GM12878 (cell line): ENCODE data around the gene CNOT8.

Source experiments
- ATF7 ChIP-seq: fragments of 450-650 bp; IDR thresholded peaks from 2 replicates; pipeline ENCODE4 v1.6.1; 2016; ENCODE audit warnings: low read depth, mild to moderate bottlenecking
- CBFB ChIP-seq: IDR thresholded peaks from 2 replicates; pipeline ENCODE4 v1.6.1; 2016; ENCODE audit warnings: antibody characterized with exemption, low read depth
- CBX5 ChIP-seq: sonication (generic); IDR thresholded peaks from 2 replicates; pipeline ENCODE4 v1.6.1; 2016; ENCODE audit warnings: low read depth, moderate library complexity, mild to moderate bottlenecking, inconsistent platforms
- E2F8 ChIP-seq: fragments of 450-650 bp; IDR thresholded peaks from 2 replicates; pipeline ENCODE4 v1.6.1; 2018; ENCODE audit warnings: mild to moderate bottlenecking, low read depth, moderate library complexity; ENCODE audit not compliant: partially characterized antibody
- NR2C1 ChIP-seq: fragments of 450-650 bp; IDR thresholded peaks from 2 replicates; pipeline ENCODE4 v1.6.1; 2017; ENCODE audit warnings: antibody characterized with exemption, mild to moderate bottlenecking, moderate library complexity
- SMC3 ChIP-seq: IDR thresholded peaks from 2 replicates; pipeline ENCODE4 v1.6.1; 2011; ENCODE audit warnings: low read length, improper control_type of control experiment, borderline replicate concordance
- SPI1 ChIP-seq: IDR thresholded peaks from 2 replicates; pipeline ENCODE4 v1.6.1; 2011; ENCODE audit warnings: low read depth, mild to moderate bottlenecking, low read length, moderate library complexity, borderline replicate concordance; ENCODE audit not compliant: insufficient read depth
- YBX1 ChIP-seq: fragments of 450-650 bp; IDR thresholded peaks from 2 replicates; pipeline ENCODE4 v1.6.1; 2016; ENCODE audit warnings: antibody characterized with exemption
- TF ChIP-seq, protein P1 (sequence below), 3 experiments: IDR thresholded peaks in 2 of 3; conservative IDR thresholded peaks in 1 of 3; 2 replicates each; pipeline ENCODE4 v1.5.1; 2011; ENCODE audit warnings: low read depth in 3 of 3, low read length in 3 of 3, mild to moderate bottlenecking in 3 of 3, control low read depth in 2 of 3, moderate library complexity in 2 of 3, inconsistent platforms in 1 of 3, mixed read lengths in 1 of 3; ENCODE audit not compliant: control insufficient read depth in 2 of 3, insufficient read depth in 1 of 3; ENCODE audit errors: extremely low read depth in 1 of 3

- no peak for TF ChIP-seq NR2C1
- TF ChIP-seq CBFB: no peak
- no peak for TF ChIP-seq CBX5
- TF ChIP-seq SPI1: no peak
- TF ChIP-seq SMC3: no peak
- TF ChIP-seq, protein P1, sequence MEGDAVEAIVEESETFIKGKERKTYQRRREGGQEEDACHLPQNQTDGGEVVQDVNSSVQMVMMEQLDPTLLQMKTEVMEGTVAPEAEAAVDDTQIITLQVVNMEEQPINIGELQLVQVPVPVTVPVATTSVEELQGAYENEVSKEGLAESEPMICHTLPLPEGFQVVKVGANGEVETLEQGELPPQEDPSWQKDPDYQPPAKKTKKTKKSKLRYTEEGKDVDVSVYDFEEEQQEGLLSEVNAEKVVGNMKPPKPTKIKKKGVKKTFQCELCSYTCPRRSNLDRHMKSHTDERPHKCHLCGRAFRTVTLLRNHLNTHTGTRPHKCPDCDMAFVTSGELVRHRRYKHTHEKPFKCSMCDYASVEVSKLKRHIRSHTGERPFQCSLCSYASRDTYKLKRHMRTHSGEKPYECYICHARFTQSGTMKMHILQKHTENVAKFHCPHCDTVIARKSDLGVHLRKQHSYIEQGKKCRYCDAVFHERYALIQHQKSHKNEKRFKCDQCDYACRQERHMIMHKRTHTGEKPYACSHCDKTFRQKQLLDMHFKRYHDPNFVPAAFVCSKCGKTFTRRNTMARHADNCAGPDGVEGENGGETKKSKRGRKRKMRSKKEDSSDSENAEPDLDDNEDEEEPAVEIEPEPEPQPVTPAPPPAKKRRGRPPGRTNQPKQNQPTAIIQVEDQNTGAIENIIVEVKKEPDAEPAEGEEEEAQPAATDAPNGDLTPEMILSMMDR (IDR thresholded peaks at IDR 0.05 in 2 of 3, conservative IDR thresholded peaks at IDR 0.05 in 1 of 3; ENCODE audit: control insufficient read depth in 2 of 3, extremely low read depth in 1 of 3, insufficient read depth in 1 of 3, low read depth in 3 of 3, low read length in 3 of 3): no peak
- no peak for TF ChIP-seq YBX1
- TF ChIP-seq ATF7: no peak
- TF ChIP-seq E2F8: no peak
Measured at GRCh38 chr5:154861946-154862345, 3.5 kb downstream of the CNOT8 start.
